HG02678 (cell line): ENCODE results near the gene C1orf198.

Experiments used
- ATAC-seq: cut with Tn5 transposase; IDR thresholded peaks from one replicate; pipeline ENCODE4 v1.9.1; 2021; ENCODE audit warnings: mild to moderate bottlenecking, moderate library complexity; ENCODE audit not compliant: unreplicated experiment

The C1orf198 gene

DNA sequence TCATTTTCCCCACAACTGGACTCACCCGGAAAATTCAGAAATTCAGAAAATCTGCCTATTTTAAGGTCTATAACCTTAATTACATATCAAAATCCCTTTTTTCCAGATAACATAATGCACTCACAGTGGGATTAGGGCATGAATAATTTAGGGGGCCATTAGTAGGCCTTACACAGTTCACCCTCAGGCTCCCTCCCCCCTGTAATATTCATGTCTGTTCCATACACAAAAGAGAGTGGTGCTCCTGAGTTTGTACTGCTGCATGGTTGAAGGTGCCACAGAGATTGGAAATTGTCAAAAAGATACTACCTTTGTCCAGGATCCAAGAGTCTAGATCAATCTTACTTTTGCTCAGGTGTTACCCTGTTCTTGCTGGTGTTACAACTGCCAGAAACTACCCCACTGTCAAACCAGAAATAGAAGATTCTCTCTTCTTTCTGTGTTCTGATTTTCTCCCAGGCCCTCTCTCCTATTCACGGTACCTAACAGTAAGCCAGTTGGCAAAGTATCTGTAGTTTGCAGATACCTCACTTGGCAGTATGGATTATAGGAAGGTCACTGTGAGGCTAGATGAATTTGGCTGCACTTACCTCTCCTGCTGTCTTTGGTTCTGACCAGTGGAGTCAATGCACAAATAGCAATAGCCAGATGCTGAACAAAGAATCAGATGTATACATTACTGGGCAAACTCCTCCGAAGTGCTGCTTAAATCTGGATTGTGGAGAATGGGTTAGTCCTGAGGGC lies 53.2 kb downstream of the C1orf198 start:
- no peak for ATAC-seq

GRCh38 chr1:230812568-230812967 lies 55.8 kb downstream of the C1orf198 start:
- ATAC-seq: no peak

DNA sequence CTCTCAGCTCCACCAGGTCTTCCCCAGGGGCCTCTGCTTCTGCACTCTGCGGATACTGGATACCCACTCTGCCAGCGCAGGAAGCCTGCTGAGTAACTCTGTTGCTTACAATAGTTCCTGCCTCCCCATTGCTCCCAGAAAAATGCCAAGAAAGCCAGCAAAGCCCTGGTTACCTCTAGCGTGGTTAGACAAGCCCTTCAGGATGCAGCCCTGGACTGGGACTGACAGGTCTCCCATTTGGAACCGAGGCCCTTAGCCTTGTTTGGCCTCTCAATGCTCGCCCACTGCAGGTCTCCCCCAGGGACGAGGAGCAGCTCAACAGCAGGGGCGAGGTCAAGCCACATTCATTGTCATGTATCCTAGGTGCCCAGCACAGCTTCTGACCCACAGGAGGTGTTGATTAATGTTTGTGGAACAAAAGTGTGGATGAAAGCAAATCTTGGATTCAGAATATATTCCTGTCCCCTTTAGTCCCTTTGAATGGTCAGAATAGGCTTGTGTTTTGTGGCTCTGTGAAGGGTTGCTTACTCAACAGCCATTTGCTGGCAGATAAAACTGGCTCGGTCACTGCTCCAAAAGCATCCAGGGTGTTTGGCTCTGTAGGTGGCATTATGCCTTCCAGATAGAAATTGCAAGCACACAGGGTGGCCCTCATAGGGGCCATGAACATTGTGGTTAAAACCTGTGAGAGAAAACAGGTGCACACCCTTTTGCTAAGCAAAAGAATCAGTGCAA lies 58.9 kb downstream of the C1orf198 start:
- ATAC-seq: no peak

DNA sequence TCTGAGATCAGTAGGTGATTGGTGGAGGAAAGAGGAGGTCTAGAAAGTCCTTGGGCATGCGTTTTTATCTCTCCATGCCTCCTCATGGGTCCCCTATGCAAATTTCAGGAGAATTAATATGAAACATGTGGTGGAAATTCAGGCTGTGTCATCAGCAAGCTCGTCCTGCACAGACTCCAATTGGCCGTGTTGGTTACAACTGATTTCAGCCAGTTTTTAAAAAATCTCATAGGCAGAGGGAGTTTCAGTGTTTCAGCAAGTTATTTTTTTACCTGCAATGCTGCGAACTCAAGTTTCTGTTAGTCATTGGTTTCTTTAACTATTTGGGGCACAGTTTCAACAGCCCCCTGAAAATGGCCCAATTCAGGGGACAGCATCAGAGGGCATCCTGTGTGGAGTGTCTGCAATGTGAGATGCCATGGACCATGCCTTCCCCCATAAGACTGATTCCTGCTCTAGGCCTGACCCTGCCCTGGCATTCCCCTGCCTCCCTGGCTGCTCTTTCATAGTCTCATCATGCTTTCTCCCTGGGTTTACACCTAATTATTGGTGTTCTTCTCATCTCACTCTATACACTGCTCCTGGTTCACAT lies 59.9 kb downstream of the C1orf198 start:
- ATAC-seq: no peak

DNA sequence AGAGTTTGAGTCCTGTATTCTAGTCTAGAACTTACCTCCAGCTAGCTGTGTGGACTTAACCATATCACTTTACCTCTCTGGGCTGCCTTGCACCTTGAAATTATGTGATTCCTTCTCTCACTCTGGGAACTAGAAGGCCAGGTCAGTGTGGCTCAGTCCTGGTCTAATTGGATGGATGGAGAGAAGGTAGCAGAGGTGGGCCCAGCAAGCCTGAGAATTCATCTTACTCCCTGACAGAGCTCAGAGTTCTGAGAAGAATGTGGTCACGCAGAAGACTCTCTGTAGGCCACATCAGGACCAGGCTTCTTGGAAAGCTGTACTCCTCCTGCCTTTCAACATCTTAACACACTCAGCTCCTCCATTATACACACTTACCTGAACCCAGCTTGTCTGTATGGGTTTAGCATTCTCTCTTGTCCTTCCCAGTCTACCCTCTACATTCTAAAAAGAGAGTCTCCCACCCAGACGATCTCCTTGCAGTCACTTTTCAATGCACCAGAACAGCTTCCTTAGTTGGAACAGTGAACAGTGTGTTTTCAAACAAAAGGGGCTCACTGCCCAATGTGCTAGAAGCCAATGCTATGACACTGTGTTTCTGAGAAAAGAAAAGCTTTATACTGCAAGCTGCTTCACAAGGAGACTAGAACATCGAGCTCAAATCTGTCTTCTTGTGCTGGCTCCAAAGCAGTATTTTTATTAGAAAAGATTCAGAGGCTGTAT lies 60.6 kb downstream of the C1orf198 start:
- no peak for ATAC-seq

GRCh38 chr1:230807029-230807428 lies 61.3 kb downstream of the C1orf198 start:
- ATAC-seq: no peak

GRCh38 chr1:230806552-230806951 lies 61.8 kb downstream of the C1orf198 start:
- no peak for ATAC-seq

GRCh38 chr1:230804396-230804795 lies 63.9 kb downstream of the C1orf198 start:
- ATAC-seq: no peak

- ATAC-seq: no peak
Measured at GRCh38 chr1:230800891-230801840, 67.2 kb downstream of the C1orf198 start.

- no peak for ATAC-seq
Measured at GRCh38 chr1:230798491-230798890, 69.8 kb downstream of the C1orf198 start.

GRCh38 chr1:230797942-230798365 lies 70.4 kb downstream of the C1orf198 start:
- ATAC-seq: no peak

DNA sequence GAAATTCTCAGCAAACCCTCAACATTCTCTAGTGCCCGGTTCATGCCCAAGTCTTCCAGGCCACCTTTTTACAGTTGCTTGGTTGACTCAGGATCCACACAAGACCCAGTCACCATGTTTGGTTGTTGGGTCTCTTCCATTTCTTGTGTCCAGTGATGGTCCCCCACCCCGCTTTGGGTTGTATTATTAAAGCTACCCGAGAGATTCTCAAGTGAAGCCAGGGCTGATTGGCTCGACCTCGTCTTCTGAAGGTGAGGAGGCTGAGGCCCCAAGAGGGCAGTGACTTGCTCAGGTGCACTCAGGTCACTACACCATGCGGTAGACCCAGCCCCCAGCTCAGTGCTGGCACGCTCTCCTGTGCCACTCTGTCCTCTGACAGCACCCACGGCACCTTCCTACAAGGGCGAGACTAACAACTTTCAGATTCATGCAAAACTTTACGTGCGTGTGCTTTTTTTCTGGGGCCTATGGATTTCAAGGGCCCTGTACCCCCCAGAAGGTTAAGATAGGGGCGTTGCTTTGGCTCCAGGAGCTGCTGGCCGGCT lies 70.9 kb downstream of the C1orf198 start:
- no peak for ATAC-seq

DNA sequence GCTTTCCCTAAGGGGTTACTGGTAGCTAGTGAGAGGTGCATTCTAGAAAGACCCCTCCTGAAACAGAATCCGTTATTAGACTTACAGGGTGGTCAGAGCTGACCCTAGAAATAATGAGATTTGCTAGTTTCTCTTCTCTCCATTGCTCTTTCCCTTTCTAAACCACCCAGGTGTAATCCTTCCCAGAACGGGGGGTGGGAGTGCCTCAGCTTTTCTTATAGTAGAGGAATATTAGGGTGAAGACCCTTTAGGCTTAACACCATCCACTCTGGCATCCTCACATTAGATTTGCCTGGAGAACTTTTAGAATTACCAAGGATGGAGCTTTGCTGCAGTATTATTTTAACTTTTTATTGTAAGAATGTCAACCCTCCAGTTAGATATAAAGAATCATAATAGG lies 71.7 kb downstream of the C1orf198 start:
- ATAC-seq: no peak

DNA sequence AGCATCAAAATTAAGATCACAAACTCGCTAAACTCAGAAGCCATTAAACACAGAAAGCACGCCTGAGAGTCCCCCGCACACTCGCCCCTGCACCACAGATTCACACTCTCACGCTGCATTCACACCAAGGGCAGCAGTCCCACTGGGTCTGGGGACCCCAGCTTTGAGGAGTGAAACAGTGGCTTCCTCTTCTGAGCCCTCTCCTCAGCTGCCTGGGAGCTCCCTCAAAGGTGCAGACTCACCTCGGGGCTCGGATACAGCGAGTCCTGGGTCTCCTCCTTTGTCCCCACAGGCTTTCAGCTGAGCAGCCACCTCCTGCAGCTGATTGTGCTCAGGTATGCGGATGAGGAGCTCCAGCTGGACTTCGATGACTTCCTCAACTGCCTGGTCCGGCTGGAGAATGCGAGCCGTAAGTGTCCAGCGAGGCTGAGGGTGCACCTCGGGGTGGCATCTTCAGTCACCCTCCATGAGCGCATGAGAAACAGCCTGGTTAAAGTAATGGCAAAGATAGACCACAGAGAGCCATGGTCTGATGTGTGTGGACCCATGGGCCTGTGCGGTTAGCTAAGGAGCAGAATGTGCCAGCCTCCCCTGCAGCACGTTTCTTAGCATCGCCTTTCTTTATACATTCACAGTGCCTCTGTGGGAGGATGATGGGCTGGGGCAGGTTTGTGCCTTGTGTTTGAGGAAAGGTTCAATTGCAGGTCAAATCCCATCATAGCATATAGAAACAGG lies 73.3 kb downstream of the C1orf198 start:
- no peak for ATAC-seq

DNA sequence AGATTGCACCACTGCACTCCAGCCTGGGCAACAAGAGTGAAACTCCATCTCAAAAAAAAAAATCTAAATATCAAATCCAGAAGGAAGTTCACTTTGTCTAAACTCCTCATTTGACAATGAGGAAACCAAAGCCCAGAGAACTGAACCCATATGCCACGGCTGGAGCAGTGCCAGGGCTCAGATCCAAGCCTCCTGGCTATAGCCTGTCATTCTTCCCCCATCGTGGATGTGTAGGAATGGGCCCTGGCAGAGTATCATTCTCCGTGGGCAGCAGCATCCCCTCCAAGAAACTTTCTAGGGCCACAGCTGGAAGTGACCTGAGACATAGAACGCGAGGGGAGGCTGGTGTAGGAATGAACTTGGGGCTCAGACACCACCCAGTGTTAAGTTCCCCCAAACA lies 73.9 kb downstream of the C1orf198 start:
- no peak for ATAC-seq

GRCh38 chr1:230793463-230793745 lies 74.9 kb downstream of the C1orf198 start:
- no peak for ATAC-seq

DNA sequence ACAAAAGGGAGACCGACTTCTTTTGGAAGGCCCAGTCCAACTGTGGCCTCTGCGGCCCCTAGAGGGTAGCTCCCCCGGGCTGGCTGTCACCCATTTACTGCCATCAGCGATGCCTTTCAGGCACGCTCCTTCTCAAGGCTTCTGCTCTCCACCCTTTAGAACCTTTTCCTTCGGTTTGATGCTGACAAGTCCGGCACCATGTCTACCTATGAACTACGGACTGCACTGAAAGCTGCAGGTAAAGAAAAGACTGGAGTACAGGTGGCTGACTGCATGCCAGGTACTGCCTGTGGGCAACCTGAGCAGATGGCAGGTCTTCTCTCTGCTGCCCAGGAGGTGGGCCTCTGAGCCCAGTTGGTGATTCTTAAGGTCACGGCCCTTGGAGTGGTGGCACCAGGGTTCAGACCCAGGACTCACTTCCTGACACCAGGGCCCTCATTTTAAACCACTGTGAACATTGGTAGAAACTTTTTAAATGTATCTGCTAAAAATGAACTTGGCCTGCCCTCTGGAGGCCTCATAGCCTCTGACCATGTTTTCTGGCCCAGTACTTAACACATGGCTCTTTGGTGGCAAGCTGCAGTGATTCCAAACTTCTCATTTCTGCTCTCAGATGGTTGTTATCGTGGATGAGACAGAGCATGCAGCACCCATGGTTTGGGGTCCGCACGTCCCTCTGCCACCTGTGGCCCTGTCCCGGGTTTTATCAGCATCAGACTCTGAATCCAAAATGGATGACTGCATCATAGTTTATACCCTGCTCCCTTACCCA lies 75.4 kb downstream of the C1orf198 start:
- ATAC-seq: no peak

DNA sequence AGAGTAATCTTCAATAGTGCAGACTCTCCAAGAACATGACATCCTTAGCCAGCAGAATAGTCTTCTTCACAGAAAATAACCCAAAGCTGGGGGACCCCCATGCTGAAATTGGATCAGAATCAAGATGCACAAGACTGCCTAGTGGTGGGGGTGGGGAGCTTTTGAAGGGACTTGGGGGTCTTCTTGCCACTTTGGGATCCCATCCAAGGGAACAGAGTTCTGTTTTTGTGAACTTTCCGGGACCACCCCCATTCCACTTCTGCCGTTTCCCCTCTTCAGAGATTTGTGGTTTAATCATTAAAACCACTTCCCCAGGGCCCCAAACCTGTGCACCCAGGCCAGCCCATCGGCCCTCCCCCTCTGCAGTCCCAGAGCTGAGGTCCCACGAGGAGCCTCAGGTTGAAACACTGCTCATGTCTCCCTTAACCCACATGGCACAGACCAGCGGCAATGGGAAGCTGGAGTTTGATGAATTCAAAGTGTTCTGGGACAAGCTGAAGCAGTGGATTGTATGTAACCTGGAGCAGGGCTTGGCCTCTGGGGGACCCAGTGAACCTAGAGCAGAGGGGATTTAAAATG lies 76.2 kb downstream of the C1orf198 start:
- no peak for ATAC-seq
